ENCODE measurements around the gene OXSR1.
A peak's percentile ranks its signal among the peaks of the same experiment; 100 is the strongest.

Gene OXSR1

DNA sequence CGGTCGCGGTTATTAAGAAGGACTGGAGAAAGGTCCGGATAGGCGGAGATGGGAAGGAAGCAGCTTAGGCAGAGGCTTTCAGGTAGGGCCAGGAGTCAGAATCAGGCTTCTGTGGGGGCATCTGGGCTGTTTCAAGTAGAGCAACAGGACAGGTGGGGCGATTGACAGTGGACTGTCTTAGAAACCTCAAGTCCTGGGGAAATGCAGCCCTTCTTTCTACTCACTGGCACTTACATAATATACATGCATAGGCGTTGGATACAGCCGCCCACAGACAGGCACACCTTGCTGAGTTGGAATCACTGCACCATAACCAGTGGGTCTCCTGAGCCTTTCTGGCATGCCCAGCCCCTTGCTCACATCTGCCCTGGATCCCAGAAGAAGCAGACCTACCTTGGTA is 26.1 kb upstream of the OXSR1 start:
- ChIA-PET POLR2A (interaction anchor here (0.7 to 3.5 kb wide), 3 partner anchors 15 to 93 kb away, joined by 3 to 17 read pairs (median 3); partner anchors contain the start of gene OXSR1), CTCF (interaction anchor here (0.7 to 3.7 kb wide), 3 partner anchors 10 to 342 kb away, joined by 4 to 27 read pairs (median 5); partner anchors contain the start of gene OXSR1)

DNA sequence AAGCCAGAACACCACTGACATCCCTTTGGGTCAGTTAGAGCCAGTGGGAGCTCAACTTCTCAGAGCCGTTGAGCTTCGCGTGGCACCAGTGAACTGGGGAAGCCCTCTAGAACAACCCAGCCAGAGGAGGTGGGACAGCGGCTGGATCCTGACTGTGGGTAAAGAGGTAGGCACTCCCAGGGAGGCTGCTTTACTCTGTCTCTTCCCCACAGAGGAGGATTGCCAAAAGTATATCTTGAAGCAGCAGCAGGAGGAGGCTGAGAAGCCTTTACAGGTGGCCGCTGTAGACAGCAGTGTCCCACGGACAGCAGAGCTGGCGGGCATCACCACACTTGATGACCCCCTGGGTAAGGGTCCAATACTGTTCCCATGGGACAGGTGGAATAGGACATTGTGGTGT is 25.7 kb upstream of the OXSR1 start:
- Histone ChIP-seq H3K4me1 (ENCODE audit: control extremely low read depth in 1 of 4, control insufficient read depth in 4 of 4, insufficient read depth in 4 of 4, low read length in 3 of 4) (peaks cover 2 to 53% (median 47%) of the 10 kb centered on the region in 4 experiments), H3K36me3 (ENCODE audit: control insufficient read depth in 4 of 4, insufficient read depth in 4 of 4, low read length in 3 of 4) (peaks cover 4 to 29% (median 26%) of the 10 kb centered on the region in 4 experiments), H3K4me3 (ENCODE audit: control insufficient read depth in 1 of 7, extremely low read depth in 1 of 7, insufficient read depth in 4 of 7, low read depth in 2 of 7, low read length in 6 of 7) (peak overlapping the region in 6 of 7 experiments; percentile 81 to 97 (median 92)), H3K9me3 (ENCODE audit: control extremely low read depth in 1 of 5, control insufficient read depth in 4 of 5, insufficient read depth in 2 of 5, low read depth in 1 of 5, low read length in 4 of 5) (no peaks in the 10 kb centered on the region), H3K27ac (ENCODE audit: insufficient read depth in 1 of 2, low read depth in 1 of 2, low read length in 2 of 2, poor library complexity in 1 of 2, severe bottlenecking in 2 of 2) (peak overlapping the region in 1 of 2 experiments; percentile 74), H3K27me3 (replicated peaks in 2 of 5; ENCODE audit: control insufficient read depth in 4 of 5, insufficient read depth in 5 of 5, low read length in 4 of 5) (no peaks in the 10 kb centered on the region)
- ChIA-PET CTCF (interaction anchor here (1.3 to 3.7 kb wide), 3 partner anchors 17 to 341 kb away, joined by 3 to 27 read pairs (median 5); partner anchors contain the start of gene OXSR1), POLR2A (interaction anchor here (0.7 to 1.1 kb wide), 2 partner anchors 15 to 92 kb away, joined by 3 read pairs; no protein-coding TSS in a partner anchor)
- DNase-seq, result no peak
- WGBS (ENCODE audit: insufficient coverage), result 82% methylated on average over 6 of the region's 7 CpGs

More for the DNA sequence above, 26.1 kb upstream of the OXSR1 start:
- Histone ChIP-seq H3K27ac (ENCODE audit: insufficient read depth in 1 of 2, low read depth in 1 of 2, low read length in 2 of 2, poor library complexity in 1 of 2, severe bottlenecking in 2 of 2) (peak overlapping the region; percentile 19 to 74), H3K27me3 (replicated peaks in 2 of 5; ENCODE audit: control insufficient read depth in 4 of 5, insufficient read depth in 5 of 5, low read length in 4 of 5) (no peaks in the 10 kb centered on the region), H3K4me3 (ENCODE audit: control insufficient read depth in 1 of 7, extremely low read depth in 1 of 7, insufficient read depth in 4 of 7, low read depth in 2 of 7, low read length in 6 of 7) (peak overlapping the region; percentile 81 to 97 (median 92)), H3K4me1 (ENCODE audit: control extremely low read depth in 1 of 4, control insufficient read depth in 4 of 4, insufficient read depth in 4 of 4, low read length in 3 of 4) (peaks cover 2 to 53% (median 47%) of the 10 kb centered on the region in 4 experiments), H3K9me3 (ENCODE audit: control extremely low read depth in 1 of 5, control insufficient read depth in 4 of 5, insufficient read depth in 2 of 5, low read depth in 1 of 5, low read length in 4 of 5) (no peaks in the 10 kb centered on the region), H3K36me3 (ENCODE audit: control insufficient read depth in 4 of 4, insufficient read depth in 4 of 4, low read length in 3 of 4) (peaks cover 4 to 31% (median 28%) of the 10 kb centered on the region in 4 experiments)
- 1% methylated on average over 7 of the region's 8 CpGs for WGBS (ENCODE audit: insufficient coverage)
- no peak for DNase-seq

DNA sequence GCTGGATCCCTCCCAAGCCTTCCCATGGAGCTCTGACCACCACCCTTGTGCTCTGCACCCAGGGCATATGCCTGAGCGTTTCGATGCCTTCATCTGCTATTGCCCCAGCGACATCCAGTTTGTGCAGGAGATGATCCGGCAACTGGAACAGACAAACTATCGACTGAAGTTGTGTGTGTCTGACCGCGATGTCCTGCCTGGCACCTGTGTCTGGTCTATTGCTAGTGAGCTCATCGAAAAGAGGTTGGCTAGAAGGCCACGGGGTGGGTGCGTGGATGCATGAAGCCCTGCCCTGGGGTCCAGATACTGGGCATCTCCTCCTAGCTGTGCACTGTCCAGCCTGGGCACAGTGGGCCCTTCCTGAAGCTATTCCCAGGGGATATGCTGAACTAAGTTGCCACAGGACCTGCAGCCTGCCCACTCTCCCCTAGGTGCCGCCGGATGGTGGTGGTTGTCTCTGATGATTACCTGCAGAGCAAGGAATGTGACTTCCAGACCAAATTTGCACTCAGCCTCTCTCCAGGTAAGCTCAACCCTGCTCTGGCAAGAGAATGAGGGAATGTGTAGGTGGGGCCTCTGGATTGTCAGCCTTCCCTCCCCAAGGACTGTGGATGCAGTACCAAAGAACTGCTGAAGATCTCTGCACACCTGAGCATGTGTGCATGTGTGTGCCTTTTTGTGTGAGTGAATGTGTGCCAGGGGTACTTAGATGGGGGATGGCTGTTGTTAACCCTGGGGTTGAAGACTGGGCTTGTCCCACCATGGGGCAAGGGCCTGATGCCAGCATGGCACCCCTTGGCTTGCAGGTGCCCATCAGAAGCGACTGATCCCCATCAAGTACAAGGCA is 24.8 kb upstream of the OXSR1 start:
- no peak for DNase-seq
- ChIA-PET CTCF (interaction anchor here (1.3 to 1.4 kb wide), 2 partner anchors 16 to 340 kb away, joined by 3 to 5 read pairs; no protein-coding TSS in a partner anchor), POLR2A (interaction anchor here (0.6 kb wide), 1 partner anchor 198 kb away, joined by 4 read pairs; no protein-coding TSS in a partner anchor)
- peak overlapping the region in 1 of 7 experiments; percentile 93 for H3K4me3 ChIP-seq (ENCODE audit: control insufficient read depth in 1 of 7, extremely low read depth in 1 of 7, insufficient read depth in 4 of 7, low read depth in 2 of 7, low read length in 6 of 7)
- no peaks in the 10 kb centered on the region for H3K27me3 ChIP-seq (replicated peaks in 2 of 5; ENCODE audit: control insufficient read depth in 4 of 5, insufficient read depth in 5 of 5, low read length in 4 of 5)
- WGBS (ENCODE audit: insufficient coverage), result 98% methylated on average over 13 of the region's 13 CpGs
- H3K9me3 ChIP-seq (ENCODE audit: control extremely low read depth in 1 of 5, control insufficient read depth in 4 of 5, insufficient read depth in 2 of 5, low read depth in 1 of 5, low read length in 4 of 5), result peaks cover 0 to under 1% (median 0%) of the 10 kb centered on the region in 5 experiments
- H3K4me1 ChIP-seq (ENCODE audit: control extremely low read depth in 1 of 4, control insufficient read depth in 4 of 4, insufficient read depth in 4 of 4, low read length in 3 of 4), result peaks cover 2 to 45% (median 39%) of the 10 kb centered on the region in 4 experiments
- H3K36me3 ChIP-seq (ENCODE audit: control insufficient read depth in 4 of 4, insufficient read depth in 4 of 4, low read length in 3 of 4), result peaks cover 4 to 29% (median 23%) of the 10 kb centered on the region in 4 experiments
- no peak overlapping the region for H3K27ac ChIP-seq (ENCODE audit: insufficient read depth in 1 of 2, low read depth in 1 of 2, low read length in 2 of 2, poor library complexity in 1 of 2, severe bottlenecking in 2 of 2)

DNA sequence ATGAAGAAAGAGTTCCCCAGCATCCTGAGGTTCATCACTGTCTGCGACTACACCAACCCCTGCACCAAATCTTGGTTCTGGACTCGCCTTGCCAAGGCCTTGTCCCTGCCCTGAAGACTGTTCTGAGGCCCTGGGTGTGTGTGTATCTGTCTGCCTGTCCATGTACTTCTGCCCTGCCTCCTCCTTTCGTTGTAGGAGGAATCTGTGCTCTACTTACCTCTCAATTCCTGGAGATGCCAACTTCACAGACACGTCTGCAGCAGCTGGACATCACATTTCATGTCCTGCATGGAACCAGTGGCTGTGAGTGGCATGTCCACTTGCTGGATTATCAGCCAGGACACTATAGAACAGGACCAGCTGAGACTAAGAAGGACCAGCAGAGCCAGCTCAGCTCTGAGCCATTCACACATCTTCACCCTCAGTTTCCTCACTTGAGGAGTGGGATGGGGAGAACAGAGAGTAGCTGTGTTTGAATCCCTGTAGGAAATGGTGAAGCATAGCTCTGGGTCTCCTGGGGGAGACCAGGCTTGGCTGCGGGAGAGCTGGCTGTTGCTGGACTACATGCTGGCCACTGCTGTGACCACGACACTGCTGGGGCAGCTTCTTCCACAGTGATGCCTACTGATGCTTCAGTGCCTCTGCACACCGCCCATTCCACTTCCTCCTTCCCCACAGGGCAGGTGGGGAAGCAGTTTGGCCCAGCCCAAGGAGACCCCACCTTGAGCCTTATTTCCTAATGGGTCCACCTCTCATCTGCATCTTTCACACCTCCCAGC is 24.0 kb upstream of the OXSR1 start:
- H3K27ac ChIP-seq (ENCODE audit: insufficient read depth in 1 of 2, low read depth in 1 of 2, low read length in 2 of 2, poor library complexity in 1 of 2, severe bottlenecking in 2 of 2), result no peak overlapping the region
- peaks cover 2 to 37% (median 34%) of the 10 kb centered on the region in 4 experiments for H3K4me1 ChIP-seq (ENCODE audit: control extremely low read depth in 1 of 4, control insufficient read depth in 4 of 4, insufficient read depth in 4 of 4, low read length in 3 of 4)
- H3K36me3 ChIP-seq (ENCODE audit: control insufficient read depth in 4 of 4, insufficient read depth in 4 of 4, low read length in 3 of 4), result peaks cover 4 to 29% (median 23%) of the 10 kb centered on the region in 4 experiments
- ChIA-PET POLR2A (interaction anchor here (2.3 kb wide), 1 partner anchor 24 kb away, joined by 6 read pairs; the partner anchor contains the start of gene OXSR1), CTCF (interaction anchor here (1.2 to 1.9 kb wide), 2 partner anchors 15 to 23 kb away, joined by 4 read pairs; no protein-coding TSS in a partner anchor)
- 95% methylated on average over 7 of the region's 7 CpGs for WGBS (ENCODE audit: insufficient coverage)
- H3K4me3 ChIP-seq (ENCODE audit: control insufficient read depth in 1 of 7, extremely low read depth in 1 of 7, insufficient read depth in 4 of 7, low read depth in 2 of 7, low read length in 6 of 7), result no peak overlapping the region
- no peak for DNase-seq
- H3K9me3 ChIP-seq (ENCODE audit: control extremely low read depth in 1 of 5, control insufficient read depth in 4 of 5, insufficient read depth in 2 of 5, low read depth in 1 of 5, low read length in 4 of 5), result peaks cover 0 to 8% (median 2%) of the 10 kb centered on the region in 5 experiments
- no peaks in the 10 kb centered on the region for H3K27me3 ChIP-seq (replicated peaks in 2 of 5; ENCODE audit: control insufficient read depth in 4 of 5, insufficient read depth in 5 of 5, low read length in 4 of 5)

DNA sequence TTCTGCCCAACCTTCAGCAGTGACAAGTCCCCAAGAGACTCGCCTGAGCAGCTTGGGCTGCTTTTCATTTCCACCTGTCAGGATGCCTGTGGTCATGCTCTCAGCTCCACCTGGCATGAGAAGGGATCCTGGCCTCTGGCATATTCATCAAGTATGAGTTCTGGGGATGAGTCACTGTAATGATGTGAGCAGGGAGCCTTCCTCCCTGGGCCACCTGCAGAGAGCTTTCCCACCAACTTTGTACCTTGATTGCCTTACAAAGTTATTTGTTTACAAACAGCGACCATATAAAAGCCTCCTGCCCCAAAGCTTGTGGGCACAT is 23.4 kb upstream of the OXSR1 start:
- Histone ChIP-seq H3K27ac (ENCODE audit: insufficient read depth in 1 of 2, low read depth in 1 of 2, low read length in 2 of 2, poor library complexity in 1 of 2, severe bottlenecking in 2 of 2) (no peak overlapping the region), H3K36me3 (ENCODE audit: control insufficient read depth in 4 of 4, insufficient read depth in 4 of 4, low read length in 3 of 4) (peaks cover 4 to 29% (median 23%) of the 10 kb centered on the region in 4 experiments), H3K27me3 (replicated peaks in 2 of 5; ENCODE audit: control insufficient read depth in 4 of 5, insufficient read depth in 5 of 5, low read length in 4 of 5) (no peaks in the 10 kb centered on the region), H3K4me3 (ENCODE audit: control insufficient read depth in 1 of 7, extremely low read depth in 1 of 7, insufficient read depth in 4 of 7, low read depth in 2 of 7, low read length in 6 of 7) (no peak overlapping the region), H3K9me3 (ENCODE audit: control extremely low read depth in 1 of 5, control insufficient read depth in 4 of 5, insufficient read depth in 2 of 5, low read depth in 1 of 5, low read length in 4 of 5) (peaks cover 0 to 9% (median 2%) of the 10 kb centered on the region in 5 experiments), H3K4me1 (ENCODE audit: control extremely low read depth in 1 of 4, control insufficient read depth in 4 of 4, insufficient read depth in 4 of 4, low read length in 3 of 4) (peaks cover 2 to 34% (median 31%) of the 10 kb centered on the region in 4 experiments)
- CTCF ChIA-PET, result interaction anchor here (1.2 to 1.9 kb wide), 2 partner anchors 14 to 24 kb away, joined by 4 read pairs; no protein-coding TSS in a partner anchor
- DNase-seq, result no peak
- POLR2A ChIA-PET, result interaction anchor here (2.3 kb wide), 1 partner anchor 23 kb away, joined by 6 read pairs; the partner anchor contains the start of gene OXSR1
- WGBS (ENCODE audit: insufficient coverage), result 100% methylated on average over 1 of the region's 2 CpGs

DNA sequence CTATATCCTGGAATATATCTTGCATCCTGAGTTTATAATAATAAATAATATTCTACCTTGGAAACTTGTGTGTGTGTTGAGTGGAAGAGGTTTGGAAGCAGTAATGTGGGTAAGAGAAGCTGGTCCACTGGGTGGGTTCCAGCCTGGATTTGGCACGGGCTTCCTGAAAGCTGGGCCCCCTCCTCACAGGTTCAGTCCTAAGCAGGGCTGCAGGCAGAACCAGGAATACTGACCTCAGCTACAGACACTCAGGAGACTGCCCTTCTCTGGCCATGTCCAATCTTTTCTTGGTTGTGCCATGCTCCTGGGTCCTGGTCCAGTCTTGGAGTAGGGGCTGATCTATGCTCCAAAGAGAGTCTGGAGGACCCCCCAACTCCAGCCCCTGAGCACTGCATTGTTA is 22.4 kb upstream of the OXSR1 start:
- 100% methylated on average over 1 of the region's 1 CpG for WGBS (ENCODE audit: insufficient coverage)
- DNase-seq, result no peak
- Histone ChIP-seq H3K36me3 (ENCODE audit: control insufficient read depth in 4 of 4, insufficient read depth in 4 of 4, low read length in 3 of 4) (peaks cover 4 to 29% (median 23%) of the 10 kb centered on the region in 4 experiments), H3K27ac (ENCODE audit: insufficient read depth in 1 of 2, low read depth in 1 of 2, low read length in 2 of 2, poor library complexity in 1 of 2, severe bottlenecking in 2 of 2) (no peak overlapping the region), H3K4me3 (ENCODE audit: control insufficient read depth in 1 of 7, extremely low read depth in 1 of 7, insufficient read depth in 4 of 7, low read depth in 2 of 7, low read length in 6 of 7) (no peak overlapping the region), H3K4me1 (ENCODE audit: control extremely low read depth in 1 of 4, control insufficient read depth in 4 of 4, insufficient read depth in 4 of 4, low read length in 3 of 4) (peaks cover 3 to 32% (median 27%) of the 10 kb centered on the region in 4 experiments), H3K27me3 (replicated peaks in 2 of 5; ENCODE audit: control insufficient read depth in 4 of 5, insufficient read depth in 5 of 5, low read length in 4 of 5) (no peaks in the 10 kb centered on the region), H3K9me3 (ENCODE audit: control extremely low read depth in 1 of 5, control insufficient read depth in 4 of 5, insufficient read depth in 2 of 5, low read depth in 1 of 5, low read length in 4 of 5) (peaks cover 0 to 9% (median 2%) of the 10 kb centered on the region in 5 experiments)
- CTCF ChIA-PET, result interaction anchor here (1.0 to 1.9 kb wide), 2 partner anchors 25 to 28 kb away, joined by 3 to 4 read pairs; no protein-coding TSS in a partner anchor
- POLR2A ChIA-PET, result interaction anchor here (2.3 kb wide), 1 partner anchor 22 kb away, joined by 6 read pairs; the partner anchor contains the start of gene OXSR1
